ENCODE measurements around the gene DTD1. TPM values are rescaled to one million over a fixed set of nuclear protein-coding genes. Genes with fewer than 3 reads are reported as not detected.

The DTD1 gene
- total RNA-seq, 1 donor from 2014 or later, result 34.9 TPM

DNA sequence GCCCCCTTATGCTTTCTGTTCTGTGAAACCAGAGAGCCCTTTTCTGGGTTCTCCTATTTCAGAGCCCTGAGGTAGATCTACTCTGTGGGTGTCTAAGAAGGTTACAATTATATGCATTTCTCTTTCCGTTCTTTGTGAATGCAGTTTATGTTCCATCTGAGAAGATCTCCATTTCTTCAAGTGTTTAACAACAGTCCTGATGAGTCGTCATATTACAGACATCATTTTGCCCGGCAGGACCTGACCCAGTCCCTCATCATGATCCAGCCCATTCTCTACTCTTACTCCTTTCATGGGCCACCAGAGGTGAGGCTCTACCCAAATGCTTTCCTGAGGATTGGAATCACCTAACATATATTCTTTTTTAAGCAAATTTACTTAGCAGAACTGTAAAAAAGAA, 39.4 kb upstream of the DTD1 start:
- H3K9me3 ChIP-seq, result no peaks in the 10 kb centered on the region

DNA sequence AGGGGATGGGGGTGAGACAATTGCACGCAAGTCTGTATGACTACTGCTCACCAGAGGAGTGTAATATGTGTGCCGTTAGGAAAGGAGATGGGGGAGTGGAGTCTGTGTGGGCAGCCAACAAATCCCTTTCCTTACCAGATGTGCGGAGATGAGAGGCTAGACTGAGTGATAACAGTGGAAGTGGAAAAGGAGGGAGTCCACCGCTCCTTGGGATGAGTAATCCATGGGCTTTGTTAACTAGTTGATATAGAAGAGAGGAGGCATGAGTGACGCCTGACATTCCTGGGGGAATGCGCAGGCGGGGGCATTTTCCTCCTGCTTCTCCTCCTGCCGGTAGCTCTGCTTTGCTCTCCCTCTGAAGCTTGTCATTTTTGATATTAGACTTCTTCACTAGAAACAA, 34.1 kb upstream of the DTD1 start:
- TF ChIP-seq, protein P1, sequence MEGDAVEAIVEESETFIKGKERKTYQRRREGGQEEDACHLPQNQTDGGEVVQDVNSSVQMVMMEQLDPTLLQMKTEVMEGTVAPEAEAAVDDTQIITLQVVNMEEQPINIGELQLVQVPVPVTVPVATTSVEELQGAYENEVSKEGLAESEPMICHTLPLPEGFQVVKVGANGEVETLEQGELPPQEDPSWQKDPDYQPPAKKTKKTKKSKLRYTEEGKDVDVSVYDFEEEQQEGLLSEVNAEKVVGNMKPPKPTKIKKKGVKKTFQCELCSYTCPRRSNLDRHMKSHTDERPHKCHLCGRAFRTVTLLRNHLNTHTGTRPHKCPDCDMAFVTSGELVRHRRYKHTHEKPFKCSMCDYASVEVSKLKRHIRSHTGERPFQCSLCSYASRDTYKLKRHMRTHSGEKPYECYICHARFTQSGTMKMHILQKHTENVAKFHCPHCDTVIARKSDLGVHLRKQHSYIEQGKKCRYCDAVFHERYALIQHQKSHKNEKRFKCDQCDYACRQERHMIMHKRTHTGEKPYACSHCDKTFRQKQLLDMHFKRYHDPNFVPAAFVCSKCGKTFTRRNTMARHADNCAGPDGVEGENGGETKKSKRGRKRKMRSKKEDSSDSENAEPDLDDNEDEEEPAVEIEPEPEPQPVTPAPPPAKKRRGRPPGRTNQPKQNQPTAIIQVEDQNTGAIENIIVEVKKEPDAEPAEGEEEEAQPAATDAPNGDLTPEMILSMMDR (IDR thresholded peaks at IDR 0.05), result no peak
- Histone ChIP-seq H3K9me3 (no peaks in the 10 kb centered on the region), H3K4me3 (no peak overlapping the region), H3K36me3 (peaks cover 46 to 87% of the 10 kb centered on the region in 2 donors), H3K4me1 (no peaks in the 10 kb centered on the region), H3K27me3 (no peaks in the 10 kb centered on the region), H3K27ac (no peak overlapping the region)
- intact Hi-C loops (cut with DNase I), result no loop called here
- no peak for DNase-seq (ENCODE audit: low spot score in 2 of 2)

More for the DNA sequence above, 39.4 kb upstream of the DTD1 start:
- Histone ChIP-seq H3K27ac (no peak overlapping the region), H3K4me1 (no peaks in the 10 kb centered on the region), H3K27me3 (no peaks in the 10 kb centered on the region), H3K4me3 (no peak overlapping the region), H3K36me3 (peaks cover 57 to 90% of the 10 kb centered on the region in 2 donors)
- intact Hi-C loops (cut with DNase I), result no loop called here
- DNase-seq (ENCODE audit: low spot score in 2 of 2), result no peak
- TF ChIP-seq, protein P1 (IDR thresholded peaks at IDR 0.05), result no peak

DNA sequence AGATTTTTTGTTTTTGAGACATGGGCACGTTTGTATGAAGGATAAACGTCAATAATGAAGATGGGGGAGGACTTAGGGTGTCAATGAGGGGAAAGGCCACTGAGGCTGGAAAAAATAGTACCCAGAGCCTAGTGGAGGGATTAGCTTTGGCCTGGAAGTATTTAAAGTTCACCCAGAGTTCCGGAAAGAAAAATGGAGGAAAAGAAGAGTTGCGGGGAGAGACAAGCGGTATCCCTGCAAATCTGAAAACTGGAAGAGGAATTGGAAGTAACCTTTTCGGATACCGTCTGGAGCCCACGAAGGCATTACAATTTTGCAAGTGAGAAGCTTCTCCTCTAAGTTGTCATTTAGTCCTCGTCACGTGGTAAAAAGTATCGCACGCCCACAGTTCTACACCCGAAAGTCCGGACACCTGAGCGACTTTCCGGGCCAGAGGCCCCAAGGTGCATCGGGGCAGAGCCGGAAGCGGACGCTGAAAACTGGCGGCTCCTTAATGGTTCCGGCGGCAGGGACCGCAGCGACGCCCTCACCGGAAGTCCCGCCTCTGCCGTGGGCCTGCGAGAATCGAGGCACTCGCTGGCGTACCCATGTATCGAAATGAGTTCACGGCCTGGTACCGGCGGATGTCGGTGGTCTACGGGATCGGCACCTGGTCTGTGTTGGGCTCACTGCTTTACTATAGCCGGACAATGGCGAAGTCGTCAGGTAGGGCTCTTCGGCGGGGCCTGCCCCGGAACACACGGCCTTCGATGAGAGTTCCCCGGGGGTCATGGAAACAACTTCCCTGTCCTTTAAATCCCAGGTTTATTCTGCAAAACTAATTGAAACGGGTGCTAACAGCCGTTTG, 20.7 kb upstream of the DTD1 start, which contains the start of gene SMIM26:
Gene SMIM26 (plus strand): TSS at position 541 of the 847 bp plus-strand sequence. CDS start 47 bp downstream, at position 588.
- H3K4me1 ChIP-seq, result peaks cover 0 to 10% of the 10 kb centered on the region in 2 donors
- TF ChIP-seq, protein P1 (IDR thresholded peaks at IDR 0.05), result no peak
- peaks cover 14 to 25% of the 10 kb centered on the region in 2 donors for H3K36me3 ChIP-seq
- peak within 1 kb of the TSS; percentile 73 to 86 for H3K4me3 ChIP-seq
- DNase-seq (ENCODE audit: low spot score in 2 of 2), result peak; percentile 43 to 96
- no peaks in the 10 kb centered on the region for H3K27me3 ChIP-seq
- no peaks in the 10 kb centered on the region for H3K9me3 ChIP-seq
- H3K27ac ChIP-seq, result peak within 1 kb of the TSS; percentile 80 to 93
- intact Hi-C loops (cut with DNase I), result loop anchor here (1.0 to 10.0 kb wide), 6 partner anchors 20 to 1486 kb away; partner anchors contain the start of genes CFAP61, CRNKL1, RRBP1 and SEC23B

DNA sequence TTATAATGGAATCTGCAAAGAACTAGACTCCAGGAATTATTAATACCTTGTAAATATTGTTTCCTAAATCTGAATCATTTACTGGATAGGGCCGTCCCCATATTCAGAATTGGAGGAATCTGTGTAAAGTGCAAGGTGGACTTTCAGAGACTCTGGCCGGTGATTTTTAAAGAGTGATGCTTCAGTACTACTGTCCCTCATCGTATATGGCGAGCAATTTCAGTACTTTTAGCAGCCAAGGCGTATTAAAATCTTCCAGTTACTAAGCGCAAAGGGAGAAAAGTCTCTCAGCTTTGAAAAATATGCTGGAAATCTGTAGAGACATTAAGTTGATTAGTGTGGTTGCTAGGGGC, 20.1 kb upstream of the DTD1 start:
- peaks cover 14 to 25% of the 10 kb centered on the region in 2 donors for H3K36me3 ChIP-seq
- TF ChIP-seq, protein P1 (IDR thresholded peaks at IDR 0.05), result no peak
- no peaks in the 10 kb centered on the region for H3K27me3 ChIP-seq
- peak overlapping the region; percentile 73 to 86 for H3K4me3 ChIP-seq
- peaks cover 0 to 10% of the 10 kb centered on the region in 2 donors for H3K4me1 ChIP-seq
- no peak for DNase-seq (ENCODE audit: low spot score in 2 of 2)
- intact Hi-C loops (cut with DNase I), result loop anchor here (1.0 to 10.0 kb wide), 6 partner anchors 20 to 1485 kb away; partner anchors contain the start of genes CFAP61, CRNKL1, RRBP1 and SEC23B
- peak overlapping the region; percentile 80 to 93 for H3K27ac ChIP-seq
- H3K9me3 ChIP-seq, result no peaks in the 10 kb centered on the region

DNA sequence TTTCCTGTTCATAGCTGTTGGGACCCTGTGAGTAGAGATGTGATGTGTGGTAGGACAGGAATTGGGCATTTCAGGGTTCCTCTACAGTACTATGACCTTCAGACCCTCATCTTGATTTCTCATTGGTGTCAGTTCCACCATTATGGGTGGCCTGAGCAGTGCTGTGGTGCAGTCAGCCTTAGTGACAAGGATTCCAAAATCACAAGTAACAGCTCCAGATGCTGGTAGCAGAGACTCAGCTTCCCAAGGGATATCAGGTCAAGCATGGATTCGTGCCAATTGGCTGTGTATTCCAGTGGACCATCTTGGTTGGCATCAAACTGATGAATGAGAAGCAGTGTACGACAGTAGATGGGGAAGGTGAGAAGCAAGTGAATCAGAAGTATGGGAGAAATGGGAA, 16.8 kb upstream of the DTD1 start:
- DNase-seq (ENCODE audit: low spot score in 2 of 2), result no peak
- TF ChIP-seq, protein P1 (IDR thresholded peaks at IDR 0.05), result no peak
- no peaks in the 10 kb centered on the region for H3K27me3 ChIP-seq
- no peaks in the 10 kb centered on the region for H3K9me3 ChIP-seq
- peaks cover 0 to 10% of the 10 kb centered on the region in 2 donors for H3K4me1 ChIP-seq
- no peak overlapping the region for H3K27ac ChIP-seq
- H3K4me3 ChIP-seq, result no peak overlapping the region
- peaks cover 14 to 25% of the 10 kb centered on the region in 2 donors for H3K36me3 ChIP-seq
- intact Hi-C loops (cut with DNase I), result no loop called here

Data from ascending aorta (tissue), 2 donors.